ENCODE measurements around the gene ITPR1.

DNA sequence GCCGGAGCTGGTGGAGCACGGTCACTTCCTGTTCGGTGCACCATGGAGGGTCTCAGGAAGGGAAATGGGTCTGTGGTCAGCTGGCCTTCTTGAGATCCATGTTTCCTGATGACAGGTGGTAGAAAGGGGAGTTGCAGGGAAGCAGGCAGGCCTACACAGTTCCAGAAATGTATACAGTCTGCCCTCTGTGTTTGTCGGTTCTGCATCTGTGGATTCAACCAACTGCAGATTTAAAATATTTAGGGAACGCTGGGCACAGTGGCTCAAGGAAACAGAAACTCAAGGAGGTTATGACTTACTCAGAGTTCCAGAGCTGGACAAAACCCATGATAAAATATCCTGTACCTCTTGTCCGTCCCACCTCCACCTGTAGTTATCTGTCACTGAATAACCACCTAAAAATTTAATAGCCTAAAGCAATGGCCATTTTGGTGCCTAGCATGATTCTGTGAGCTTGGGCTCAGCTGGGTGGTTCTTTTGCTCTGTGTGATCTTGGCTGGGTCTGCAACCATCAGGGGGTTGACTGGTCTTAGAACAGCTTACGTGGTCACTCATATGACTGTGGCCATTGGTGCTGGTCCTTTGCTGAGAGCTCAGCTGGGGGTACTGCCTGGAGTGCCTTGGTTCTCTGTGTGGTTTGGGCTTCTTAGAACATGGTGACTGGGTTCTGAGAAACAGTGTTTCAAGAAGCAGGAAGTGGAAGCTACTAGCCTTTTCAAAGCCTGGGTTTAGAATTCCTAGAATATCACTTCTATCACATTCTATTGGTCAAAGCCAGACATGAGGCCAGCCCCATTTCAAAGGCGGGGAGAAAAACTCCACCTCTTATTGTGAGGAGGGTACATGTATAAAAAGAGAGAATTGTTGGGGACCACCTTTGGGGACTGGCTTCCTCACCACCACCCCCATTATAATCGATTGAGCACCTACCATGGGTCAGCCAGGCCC lies 246.4 kb downstream of the ITPR1 start:
- no peak for TF ChIP-seq CTCF (IDR thresholded peaks at IDR 0.05)
- no peak for TF ChIP-seq POLR2A (IDR thresholded peaks at IDR 0.05)
